ENCODE results near the gene LRIG3. TPM values are rescaled to one million over a fixed set of nuclear protein-coding genes. Genes with fewer than 3 reads are reported as not detected.
A peak's percentile ranks its signal among the peaks of the same experiment; 100 is the strongest.

Gene LRIG3
- 100 to 1,000 TPM in 1 of 4 donors, 10 to 100 TPM in 3; 60.3 to 120 (median 78.3) TPM for total RNA-seq

- H3K36me3 ChIP-seq = no peaks in the 10 kb centered on the region
- H3K9me3 ChIP-seq = no peaks in the 10 kb centered on the region
- H3K27me3 ChIP-seq = no peaks in the 10 kb centered on the region
- WGBS, 2 donors = 1% methylated on average over 38 to 71 of the region's 80 CpGs
- DNase-seq (ENCODE audit: low spot score in 2 of 2) = peak; percentile 82 to 87
- H3K4me3 ChIP-seq = peak within 1 kb of the TSS; percentile 69 to 92 (median 72)
- TF ChIP-seq POLR2A (IDR thresholded peaks at IDR 0.05) (peak; percentile 23 to 76), EP300 (IDR thresholded peaks at IDR 0.05) (peak; percentile 88 to 94), CTCF (IDR thresholded peaks at IDR 0.05) (peak in 3 of 5 experiments; percentile 6 to 54 (median 9))
- peak within 1 kb of the TSS; percentile 88 to 99 (median 94) for H3K27ac ChIP-seq
- H3K4me1 ChIP-seq = peaks cover 0 to 28% (median 2%) of the 10 kb centered on the region in 4 donors
These were observed at the start of gene LRIG3 for GRCh38 chr12:58920102-58920960. TSS of gene LRIG3 (minus strand) at chr12:58920504. CDS start at chr12:58920235, 269 bp downstream.

GRCh38 chr12:58969237-58969636, 48.9 kb upstream of the LRIG3 start:
- no peak for DNase-seq (ENCODE audit: low spot score in 2 of 2)
- WGBS, 2 donors = 72 to 73% methylated on average over 2 of the region's 2 CpGs

GRCh38 chr12:58967561-58967960, 47.3 kb upstream of the LRIG3 start:
- Histone ChIP-seq H3K36me3 (no peaks in the 10 kb centered on the region), H3K27ac (no peak overlapping the region), H3K4me1 (no peaks in the 10 kb centered on the region), H3K4me3 (no peak overlapping the region), H3K27me3 (no peaks in the 10 kb centered on the region), H3K9me3 (no peaks in the 10 kb centered on the region)
- 76 to 80% methylated on average over 4 of the region's 4 CpGs for WGBS, 2 donors
- DNase-seq (ENCODE audit: low spot score in 2 of 2) = no peak
- TF ChIP-seq POLR2A (IDR thresholded peaks at IDR 0.05) (no peak), EP300 (IDR thresholded peaks at IDR 0.05) (no peak), CTCF (IDR thresholded peaks at IDR 0.05) (no peak)

More at GRCh38 chr12:58969237-58969636, 48.9 kb upstream of the LRIG3 start:
- Histone ChIP-seq H3K27me3 (no peaks in the 10 kb centered on the region), H3K4me3 (no peak overlapping the region), H3K36me3 (no peaks in the 10 kb centered on the region), H3K27ac (no peak overlapping the region), H3K4me1 (no peaks in the 10 kb centered on the region), H3K9me3 (no peaks in the 10 kb centered on the region)
- TF ChIP-seq CTCF (IDR thresholded peaks at IDR 0.05) (no peak), POLR2A (IDR thresholded peaks at IDR 0.05) (no peak), EP300 (IDR thresholded peaks at IDR 0.05) (no peak)

GRCh38 chr12:58966939-58967338, 46.6 kb upstream of the LRIG3 start:
- no peak overlapping the region for H3K4me3 ChIP-seq
- H3K27me3 ChIP-seq = no peaks in the 10 kb centered on the region
- 93 to 100% methylated on average over 2 of the region's 2 CpGs for WGBS, 2 donors
- no peaks in the 10 kb centered on the region for H3K9me3 ChIP-seq
- no peak for TF ChIP-seq EP300 (IDR thresholded peaks at IDR 0.05)
- no peaks in the 10 kb centered on the region for H3K4me1 ChIP-seq
- H3K36me3 ChIP-seq = no peaks in the 10 kb centered on the region
- no peak overlapping the region for H3K27ac ChIP-seq
- no peak for DNase-seq (ENCODE audit: low spot score in 2 of 2)

- no peaks in the 10 kb centered on the region for H3K27me3 ChIP-seq
- TF ChIP-seq POLR2A (IDR thresholded peaks at IDR 0.05) (no peak), EP300 (IDR thresholded peaks at IDR 0.05) (no peak), CTCF (IDR thresholded peaks at IDR 0.05) (no peak)
- no peaks in the 10 kb centered on the region for H3K9me3 ChIP-seq
- H3K36me3 ChIP-seq = no peaks in the 10 kb centered on the region
- H3K4me1 ChIP-seq = no peaks in the 10 kb centered on the region
- WGBS, 2 donors = 98 to 99% methylated on average over 3 of the region's 3 CpGs
- H3K27ac ChIP-seq = no peak overlapping the region
- no peak for DNase-seq (ENCODE audit: low spot score in 2 of 2)
- H3K4me3 ChIP-seq = no peak overlapping the region
These were observed 45.3 kb upstream of the LRIG3 start for GRCh38 chr12:58965568-58965967.
